Measurements from ENCODE around the gene TIMM44. TPM values are rescaled to one million over a fixed set of nuclear protein-coding genes. Genes with fewer than 3 reads are reported as not detected.

Gene TIMM44
- total and polyA plus RNA-seq, 4 donors = 17.7 to 35.8 (median 26.6) TPM

- no peak for TF ChIP-seq GABPA (IDR thresholded peaks at IDR 0.05 in 1 of 2, conservative IDR thresholded peaks at IDR 0.05 in 1 of 2)
Observed at GRCh38 chr19:7925171-7925851, 18.2 kb downstream of the TIMM44 start (continued).

- Histone ChIP-seq H3K27me3 (ENCODE audit: control insufficient read depth in 4 of 4, insufficient read depth in 4 of 4, low read length in 3 of 4) (no peaks in the 10 kb centered on the region), H3K4me1 (ENCODE audit: control insufficient read depth in 4 of 4, insufficient read depth in 4 of 4, low read length in 3 of 4) (peaks cover 13 to 29% (median 20%) of the 10 kb centered on the region in 4 donors), H3K27ac (ENCODE audit: low read depth in 1 of 2, low read length in 2 of 2) (no peak overlapping the region), H3K9ac (ENCODE audit: low read depth in 1 of 2, low read length in 2 of 2) (no peak overlapping the region), H3K4me3 (ENCODE audit: low read depth in 1 of 3, low read length in 3 of 3) (peak overlapping the region in 1 of 3 donors; percentile 55), H3K36me3 (ENCODE audit: control insufficient read depth in 4 of 4, insufficient read depth in 3 of 4, low read depth in 1 of 4, low read length in 3 of 4) (peaks cover 0 to 12% (median 6%) of the 10 kb centered on the region in 4 donors), H3K9me3 (ENCODE audit: control insufficient read depth in 4 of 4, low read length in 3 of 4) (no peaks in the 10 kb centered on the region)
- 46% methylated on average over 34 of the region's 34 CpGs for WGBS
- TF ChIP-seq CTCF (IDR thresholded peaks at IDR 0.05; ENCODE audit: low read depth, low read length, missing input control) = no peak
- TF ChIP-seq TAF1 (conservative IDR thresholded peaks at IDR 0.05) = no peak
- TF ChIP-seq YY1 (IDR thresholded peaks at IDR 0.05) = no peak
- TF ChIP-seq MAX (IDR thresholded peaks at IDR 0.05) = no peak
- no peak for DNase-seq (ENCODE audit: low spot score)
Observed at GRCh38 chr19:7924651-7925170, 18.8 kb downstream of the TIMM44 start.

GRCh38 chr19:7924241-7924640 is 19.2 kb downstream of the TIMM44 start:
- Histone ChIP-seq H3K36me3 (ENCODE audit: control insufficient read depth in 4 of 4, insufficient read depth in 3 of 4, low read depth in 1 of 4, low read length in 3 of 4) (peaks cover 0 to 12% (median 5%) of the 10 kb centered on the region in 4 donors), H3K4me1 (ENCODE audit: control insufficient read depth in 4 of 4, insufficient read depth in 4 of 4, low read length in 3 of 4) (peaks cover 13 to 30% (median 21%) of the 10 kb centered on the region in 4 donors)
- WGBS = 79% methylated on average over 12 of the region's 12 CpGs

More at GRCh38 chr19:7924241-7924640, 19.2 kb downstream of the TIMM44 start:
- DNase-seq (ENCODE audit: low spot score) = no peak
- Histone ChIP-seq H3K9me3 (ENCODE audit: control insufficient read depth in 4 of 4, low read length in 3 of 4) (no peaks in the 10 kb centered on the region), H3K9ac (ENCODE audit: low read depth in 1 of 2, low read length in 2 of 2) (no peak overlapping the region), H3K4me3 (ENCODE audit: low read depth in 1 of 3, low read length in 3 of 3) (no peak overlapping the region), H3K27me3 (ENCODE audit: control insufficient read depth in 4 of 4, insufficient read depth in 4 of 4, low read length in 3 of 4) (no peaks in the 10 kb centered on the region), H3K27ac (ENCODE audit: low read depth in 1 of 2, low read length in 2 of 2) (no peak overlapping the region)
- TF ChIP-seq SP1 (IDR thresholded peaks at IDR 0.05) (no peak), REST (IDR thresholded peaks at IDR 0.05) (no peak), ATF3 (IDR thresholded peaks at IDR 0.05) (no peak), RAD21 (IDR thresholded peaks at IDR 0.05) (no peak), FOXA1 (IDR thresholded peaks at IDR 0.05) (no peak), YY1 (IDR thresholded peaks at IDR 0.05) (no peak), HNF4G (IDR thresholded peaks at IDR 0.05) (no peak), GABPA (IDR thresholded peaks at IDR 0.05 in 1 of 2, conservative IDR thresholded peaks at IDR 0.05 in 1 of 2) (no peak), MAX (IDR thresholded peaks at IDR 0.05) (no peak), TAF1 (conservative IDR thresholded peaks at IDR 0.05) (no peak), EGR1 (IDR thresholded peaks at IDR 0.05; ENCODE audit: low read depth in 2 of 2) (no peak), CTCF (IDR thresholded peaks at IDR 0.05; ENCODE audit: low read depth, low read length, missing input control) (no peak), JUND (IDR thresholded peaks at IDR 0.05) (no peak), HNF4A (conservative IDR thresholded peaks at IDR 0.05) (no peak), FOXA2 (IDR thresholded peaks at IDR 0.05) (no peak)
